ENCODE data around the gene PHGDH.

GRCh38 chr1:119702384-119702783, 9.3 kb upstream of the PHGDH start:
- TF ChIP-seq, protein P1, sequence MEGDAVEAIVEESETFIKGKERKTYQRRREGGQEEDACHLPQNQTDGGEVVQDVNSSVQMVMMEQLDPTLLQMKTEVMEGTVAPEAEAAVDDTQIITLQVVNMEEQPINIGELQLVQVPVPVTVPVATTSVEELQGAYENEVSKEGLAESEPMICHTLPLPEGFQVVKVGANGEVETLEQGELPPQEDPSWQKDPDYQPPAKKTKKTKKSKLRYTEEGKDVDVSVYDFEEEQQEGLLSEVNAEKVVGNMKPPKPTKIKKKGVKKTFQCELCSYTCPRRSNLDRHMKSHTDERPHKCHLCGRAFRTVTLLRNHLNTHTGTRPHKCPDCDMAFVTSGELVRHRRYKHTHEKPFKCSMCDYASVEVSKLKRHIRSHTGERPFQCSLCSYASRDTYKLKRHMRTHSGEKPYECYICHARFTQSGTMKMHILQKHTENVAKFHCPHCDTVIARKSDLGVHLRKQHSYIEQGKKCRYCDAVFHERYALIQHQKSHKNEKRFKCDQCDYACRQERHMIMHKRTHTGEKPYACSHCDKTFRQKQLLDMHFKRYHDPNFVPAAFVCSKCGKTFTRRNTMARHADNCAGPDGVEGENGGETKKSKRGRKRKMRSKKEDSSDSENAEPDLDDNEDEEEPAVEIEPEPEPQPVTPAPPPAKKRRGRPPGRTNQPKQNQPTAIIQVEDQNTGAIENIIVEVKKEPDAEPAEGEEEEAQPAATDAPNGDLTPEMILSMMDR (IDR thresholded peaks at IDR 0.05 in 8 of 11, conservative IDR thresholded peaks at IDR 0.05 in 3 of 11) = no peak
- TF ChIP-seq POLR2A (IDR thresholded peaks at IDR 0.05) = no peak
- TF ChIP-seq POLR2AphosphoS5 (IDR thresholded peaks at IDR 0.05) = no peak
